ENCODE data around the gene HTR1E.
"Not testable (repeated sequence)": the region's sequence is repeated elsewhere in the genome, so short reads cannot be mapped to it uniquely, and the experiment has no call there.

Gene HTR1E

GRCh38 chr6:86937219-86938079 lies at the start of gene HTR1E:
Gene HTR1E, plus strand, starts transcription at chr6:86937528. Its CDS starts 77,807 bp downstream, at chr6:87015335.
- DNase-seq: peak; percentile 49

- no peak for DNase-seq
Observed at GRCh38 chr6:86888301-86888700, 49.0 kb upstream of the HTR1E start.

- DNase-seq: not testable (repeated sequence)
Observed at GRCh38 chr6:86897265-86897664, 40.1 kb upstream of the HTR1E start.

GRCh38 chr6:86913795-86914194 lies 23.5 kb upstream of the HTR1E start:
- DNase-seq: no peak

- DNase-seq: no peak
Observed at GRCh38 chr6:86916393-86916792, 20.9 kb upstream of the HTR1E start.

DNA sequence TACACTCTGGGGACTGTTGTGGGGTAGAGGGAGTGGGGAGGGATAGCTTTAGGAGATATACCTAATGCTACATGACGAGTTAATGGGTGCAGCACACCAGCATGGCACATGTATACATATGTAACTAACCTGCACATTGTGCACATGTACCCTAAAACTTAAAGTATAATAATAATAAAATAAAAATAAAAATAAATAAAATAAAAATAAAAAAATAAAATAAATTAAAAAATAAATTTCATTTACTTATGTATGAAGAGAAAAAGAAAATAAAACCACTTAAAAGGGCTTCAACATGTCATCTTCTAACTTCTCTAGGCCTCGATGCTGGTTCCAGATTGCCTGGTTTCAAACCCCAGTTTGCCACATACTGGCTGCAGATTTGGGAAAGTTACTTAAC lies 10.2 kb upstream of the HTR1E start:
- DNase-seq: not testable (repeated sequence)

- not testable (repeated sequence) for DNase-seq
Observed at GRCh38 chr6:86927859-86928258, 9.5 kb upstream of the HTR1E start.

GRCh38 chr6:86934365-86934764 lies 3.0 kb upstream of the HTR1E start:
- no peak for DNase-seq

GRCh38 chr6:86936834-86937218 lies 502 bp upstream of the HTR1E start:
- DNase-seq: no peak

- no peak for DNase-seq
Observed at GRCh38 chr6:86938814-86939213, 1.5 kb downstream of the HTR1E start.

GRCh38 chr6:86941461-86941860 lies 4.1 kb downstream of the HTR1E start:
- DNase-seq: no peak

DNA sequence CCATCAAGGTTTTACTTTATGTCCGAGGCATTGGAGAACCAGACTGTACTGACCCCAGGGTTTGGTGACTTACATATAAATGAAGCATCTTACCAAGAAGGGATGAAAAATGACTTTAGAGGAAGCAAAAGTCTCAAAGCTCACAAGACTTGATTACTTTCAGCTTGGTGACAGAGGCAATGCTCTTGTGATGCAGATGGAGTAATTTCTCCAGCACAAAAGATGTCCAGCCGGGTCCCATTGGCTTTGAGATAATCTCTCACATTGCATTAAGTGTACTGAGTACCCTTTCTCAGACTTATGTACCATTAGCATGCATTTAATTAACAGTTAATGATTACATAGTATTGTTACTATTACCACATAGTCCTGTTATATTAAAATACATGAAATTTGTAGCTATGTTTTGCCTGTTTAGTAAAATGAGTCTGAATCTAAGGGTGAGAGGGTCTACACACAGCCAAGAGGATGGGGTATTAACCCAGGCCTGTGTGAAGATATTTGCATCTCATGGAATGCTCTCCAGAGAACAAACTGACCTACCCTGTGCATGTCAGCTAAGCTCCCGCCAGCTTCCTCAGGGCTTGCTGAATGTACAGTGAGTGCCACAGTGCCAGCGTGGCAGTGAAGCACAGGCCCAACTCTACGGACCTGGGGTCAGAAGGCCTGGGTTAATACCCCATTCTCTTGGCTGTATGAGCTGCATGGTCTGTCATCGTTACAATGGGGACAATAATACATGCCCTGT lies 5.6 kb downstream of the HTR1E start:
- DNase-seq: no peak

GRCh38 chr6:86943819-86944407 lies 6.6 kb downstream of the HTR1E start:
- DNase-seq: no peak

DNA sequence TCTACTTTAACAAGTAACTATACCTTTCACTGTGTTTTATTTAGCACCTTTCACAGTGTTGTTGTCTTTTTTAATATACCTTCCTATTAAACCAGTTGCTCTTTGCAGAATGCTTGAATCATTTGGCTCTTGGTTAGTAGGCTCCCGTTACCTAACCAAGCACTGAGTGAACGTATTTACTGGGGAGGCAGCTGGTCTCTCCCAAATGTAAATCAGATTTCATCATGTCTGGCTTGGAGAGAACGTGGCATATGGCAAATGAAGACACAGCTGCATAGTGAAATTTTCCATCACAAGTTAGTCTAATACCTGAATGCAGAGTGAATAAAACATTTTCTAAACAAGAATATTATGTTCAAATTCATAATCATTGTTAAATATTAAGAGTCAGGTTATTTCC lies 12.4 kb downstream of the HTR1E start:
- no peak for DNase-seq

DNA sequence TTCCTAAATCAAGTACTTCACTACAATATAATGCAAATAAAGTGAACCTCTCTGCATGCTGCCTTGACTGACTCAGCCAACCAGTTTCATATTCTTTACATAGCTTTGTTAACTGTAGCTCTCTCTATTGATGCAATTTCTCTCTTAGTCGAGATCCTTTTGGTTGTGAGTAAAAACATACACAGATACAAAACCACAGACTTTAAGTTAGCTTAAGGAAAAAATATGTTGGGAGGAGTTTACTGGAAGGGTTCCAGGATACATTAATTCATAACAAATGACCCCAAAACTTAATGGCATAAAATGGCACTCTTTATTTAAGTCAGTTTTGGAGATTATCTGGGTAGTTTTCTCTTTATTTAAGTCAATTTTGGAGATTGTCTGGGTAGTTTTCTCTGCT lies 15.7 kb downstream of the HTR1E start:
- DNase-seq: no peak

DNA sequence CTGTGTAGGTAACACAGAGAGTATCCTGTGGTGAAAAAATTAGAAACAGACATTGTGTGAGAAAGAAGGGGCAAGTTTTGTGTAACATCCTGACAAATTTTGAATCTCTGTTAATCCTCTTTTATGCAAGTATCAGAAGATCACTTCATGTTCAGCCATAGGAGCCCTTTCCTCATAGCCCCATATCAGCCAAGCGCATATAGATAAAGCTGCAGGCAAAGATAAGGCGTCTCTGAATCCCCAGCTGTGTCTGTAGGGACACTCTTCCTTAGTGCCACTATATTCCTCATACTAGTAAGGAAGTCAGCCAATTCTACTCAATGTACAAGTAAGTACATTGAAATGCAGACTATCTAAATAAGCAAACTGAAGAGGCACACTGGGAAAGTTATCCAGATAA lies 22.3 kb downstream of the HTR1E start:
- no peak for DNase-seq

DNA sequence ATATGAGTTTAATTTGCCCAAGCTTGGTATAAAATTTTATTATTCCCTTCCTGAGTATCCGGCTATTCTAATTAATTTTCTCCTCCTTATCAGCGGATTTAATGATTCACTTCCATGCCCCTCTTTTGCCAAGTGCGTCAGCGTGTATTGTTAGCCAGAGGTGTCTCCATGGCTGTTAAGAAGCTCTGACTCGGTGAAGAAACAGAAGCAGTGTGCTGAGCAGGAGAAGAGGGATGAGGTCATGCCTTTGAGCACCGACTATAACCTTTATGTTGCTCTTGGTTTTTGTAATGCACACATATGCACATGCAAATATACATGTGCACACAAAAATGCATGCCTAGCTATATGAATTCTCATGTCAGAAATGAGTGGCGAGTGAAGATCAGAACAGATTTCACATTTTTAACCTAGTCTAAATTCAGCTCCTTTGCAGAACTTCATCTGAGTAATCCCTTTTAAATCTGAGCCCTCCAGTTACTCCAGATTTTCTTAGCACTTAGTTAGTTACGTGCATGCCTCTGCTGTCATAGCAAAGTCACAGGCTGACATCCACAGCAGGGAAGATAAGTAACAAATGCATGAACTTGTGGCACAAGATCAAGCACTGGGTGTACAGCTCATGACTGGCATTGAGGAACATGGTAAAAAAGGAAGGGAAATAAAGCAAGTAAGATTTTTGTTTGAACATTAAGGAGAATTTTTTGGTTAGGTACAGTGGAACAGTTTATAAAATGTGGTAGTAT lies 24.3 kb downstream of the HTR1E start:
- DNase-seq: no peak

DNA sequence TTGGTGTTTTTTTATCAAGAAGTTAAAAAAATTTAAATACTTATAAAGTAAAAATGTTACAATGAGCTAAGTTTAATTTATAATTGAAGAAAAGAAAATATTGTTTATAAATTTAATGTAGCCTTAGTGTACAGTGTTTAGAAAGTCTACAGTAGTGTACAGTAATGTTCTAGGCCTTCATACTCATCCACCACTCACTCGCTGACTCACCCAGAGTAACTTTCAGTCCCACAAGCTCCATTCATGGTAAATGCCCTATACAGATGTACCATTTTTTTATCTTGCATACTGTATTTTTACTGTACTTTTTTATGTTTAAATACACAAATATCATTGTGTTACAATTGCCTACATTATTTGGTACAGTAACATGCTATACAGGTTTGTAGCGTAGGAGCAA lies 26.0 kb downstream of the HTR1E start:
- DNase-seq: no peak

- no peak for DNase-seq
Observed at GRCh38 chr6:86964029-86964579, 26.8 kb downstream of the HTR1E start.

GRCh38 chr6:86966271-86966670 lies 28.9 kb downstream of the HTR1E start:
- no peak for DNase-seq

DNA sequence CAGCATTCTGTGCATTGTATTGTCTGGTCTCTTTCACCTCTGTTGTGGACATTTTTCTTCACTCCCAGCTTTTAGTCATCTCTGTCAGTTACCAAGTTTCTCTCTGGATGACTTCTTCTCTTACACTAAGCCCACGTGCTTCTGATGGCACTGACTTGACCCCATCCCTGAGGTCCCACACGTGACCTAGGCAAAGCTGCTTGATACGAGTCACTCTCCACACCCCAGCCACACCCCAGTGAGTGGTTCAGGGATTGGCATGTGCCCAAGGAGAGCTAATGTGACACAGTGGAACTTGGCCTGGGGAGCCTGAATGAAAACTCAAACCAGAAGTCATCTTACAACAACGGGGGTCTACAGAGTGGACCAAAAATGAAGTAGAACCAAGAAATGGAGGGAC lies 32.2 kb downstream of the HTR1E start:
- DNase-seq: no peak

DNA sequence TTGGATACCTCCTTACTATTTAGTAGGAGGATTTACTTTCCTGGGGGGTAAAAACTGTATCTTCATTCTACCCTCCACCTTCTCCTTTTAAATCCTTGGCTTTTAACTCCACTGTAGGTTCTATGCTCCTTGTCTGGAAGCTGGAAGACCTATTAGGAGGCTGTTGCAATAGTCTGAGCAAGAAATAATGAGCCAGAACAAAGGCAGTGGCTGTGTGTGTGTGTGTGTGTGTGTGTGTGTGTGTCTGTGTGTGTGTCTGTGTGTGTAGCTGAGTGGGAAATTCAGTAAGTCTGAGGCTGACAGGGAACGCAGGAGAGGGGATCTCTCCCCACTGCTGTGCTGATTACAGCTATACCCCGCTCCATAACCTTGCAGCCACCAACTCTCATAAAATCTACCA lies 35.8 kb downstream of the HTR1E start:
- DNase-seq: no peak

- DNase-seq: no peak
Observed at GRCh38 chr6:86978251-86978650, 40.9 kb downstream of the HTR1E start.
